NOMO-1 (cell line): ENCODE results near the gene TSPAN5.

Source experiments
- DNase-seq, 2 experiments: peaks; one replicate each; lab custom pipeline; 2025; ENCODE audit not compliant: unreplicated experiment in 2 of 2; lab: John Stamatoyannopoulos, UW

The TSPAN5 gene

DNA sequence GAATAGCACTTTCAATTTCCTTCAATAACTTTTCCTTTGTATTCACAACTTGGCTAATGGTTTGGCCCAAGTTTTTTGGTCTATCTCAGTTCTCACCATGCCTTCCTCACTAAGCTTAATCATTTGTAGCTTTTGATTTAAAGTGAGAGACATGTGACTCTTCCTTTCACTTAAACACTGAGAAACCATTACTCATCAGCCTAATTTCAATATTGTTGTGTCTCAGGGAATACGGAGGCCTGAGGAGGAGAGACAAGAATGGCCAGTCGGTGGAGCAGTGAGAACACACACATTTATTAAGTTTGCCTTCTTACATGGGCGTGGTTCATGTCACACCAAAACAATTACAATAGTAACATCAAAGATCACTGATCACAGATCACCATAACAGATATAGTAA lies 56.7 kb downstream of the TSPAN5 start:
- no peak for DNase-seq

DNA sequence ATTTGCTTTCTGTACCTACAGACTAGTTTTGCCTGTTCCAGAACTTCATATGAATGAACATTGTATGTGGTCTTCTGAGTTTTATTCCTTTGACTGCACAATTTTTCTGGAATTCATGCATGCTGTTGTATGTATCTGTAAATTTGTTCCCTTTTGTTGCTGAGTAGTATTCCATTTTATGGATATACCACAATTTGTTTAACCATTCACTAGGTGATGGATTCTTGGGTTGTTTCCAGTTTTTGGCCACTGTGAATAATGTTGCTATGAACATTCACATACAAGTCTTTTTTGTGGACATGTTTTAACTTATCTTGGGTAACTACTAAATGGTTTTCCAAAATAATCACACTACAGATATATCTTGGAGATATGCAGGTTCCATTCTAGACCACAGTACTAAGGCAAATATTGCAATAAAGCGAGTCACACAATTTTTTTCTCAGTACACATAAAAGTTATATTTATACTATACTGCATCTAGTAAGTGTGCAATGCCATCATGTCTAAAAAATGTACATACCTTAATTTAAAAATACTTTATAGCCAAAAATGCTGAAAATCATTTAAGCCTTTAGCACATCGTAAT lies 58.7 kb downstream of the TSPAN5 start:
- DNase-seq = no peak

DNA sequence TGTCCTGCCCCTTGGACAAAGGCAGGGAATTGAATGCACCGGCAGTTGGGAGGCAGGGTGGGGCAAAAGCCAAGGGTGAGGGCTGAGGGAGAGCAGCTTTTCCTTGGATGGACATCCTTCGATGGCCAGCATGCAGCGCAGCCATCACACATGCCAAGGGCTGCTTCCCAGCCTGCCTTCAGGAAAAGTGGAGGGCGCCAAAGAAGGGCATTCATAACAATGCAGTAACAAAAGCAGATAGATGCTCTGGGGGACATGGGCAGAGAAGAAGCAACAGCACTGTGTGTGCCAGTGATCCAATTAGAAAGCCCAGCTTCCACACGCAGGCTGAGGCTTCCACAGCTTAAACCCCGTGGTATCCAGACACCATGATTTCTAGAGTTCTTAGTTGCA lies 71.5 kb downstream of the TSPAN5 start:
- DNase-seq = no peak

DNA sequence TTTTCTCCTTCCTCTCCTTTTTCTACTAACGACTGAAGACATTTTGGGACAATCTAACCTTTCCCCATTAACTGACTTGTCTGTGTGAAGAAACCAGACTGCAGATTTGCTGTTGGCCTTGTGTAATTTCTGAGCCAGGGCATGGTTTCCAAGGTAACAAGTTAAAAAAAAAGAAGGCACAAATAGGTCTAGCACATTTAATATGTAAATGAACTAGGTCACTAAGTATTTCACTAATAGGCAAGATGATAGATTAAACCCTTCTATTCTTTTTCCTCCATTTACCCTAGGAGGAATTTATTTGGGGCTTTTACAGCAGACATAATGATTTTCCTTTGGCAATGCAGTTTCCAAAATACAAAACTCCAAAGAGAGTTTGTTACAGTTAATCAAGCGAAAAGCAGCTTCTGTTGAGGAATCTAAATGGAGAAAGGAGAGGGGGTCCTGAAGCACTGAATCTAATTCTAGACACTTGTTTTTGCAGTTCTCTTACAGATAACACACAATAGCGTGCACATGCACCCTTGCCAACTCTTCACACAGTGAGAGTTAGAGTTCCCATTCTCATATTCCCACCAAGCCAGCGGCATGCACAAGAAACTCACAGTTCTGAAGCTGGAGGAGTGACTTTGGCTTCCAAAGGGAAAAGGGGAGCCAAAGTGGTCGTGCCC lies 72.0 kb downstream of the TSPAN5 start:
- no peak for DNase-seq

DNA sequence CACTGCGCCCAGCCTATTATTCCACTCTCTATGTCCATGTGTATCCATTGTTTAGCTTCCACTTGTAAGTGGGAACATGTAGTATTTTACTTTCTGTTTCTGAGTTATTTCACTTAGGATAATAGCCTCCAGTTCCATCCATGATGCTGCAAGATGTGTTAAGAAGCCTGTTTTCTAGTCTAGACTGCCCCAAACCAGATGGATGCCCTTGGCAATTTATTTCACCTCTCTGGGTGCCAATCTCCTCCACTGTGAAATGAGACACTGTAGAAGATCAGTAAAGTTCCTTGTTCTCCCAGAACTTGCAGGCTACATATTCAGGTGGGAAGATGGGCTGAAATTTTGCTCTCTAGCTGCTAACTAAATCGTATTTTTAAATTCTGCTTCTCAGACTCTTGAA lies 72.8 kb downstream of the TSPAN5 start:
- no peak for DNase-seq

DNA sequence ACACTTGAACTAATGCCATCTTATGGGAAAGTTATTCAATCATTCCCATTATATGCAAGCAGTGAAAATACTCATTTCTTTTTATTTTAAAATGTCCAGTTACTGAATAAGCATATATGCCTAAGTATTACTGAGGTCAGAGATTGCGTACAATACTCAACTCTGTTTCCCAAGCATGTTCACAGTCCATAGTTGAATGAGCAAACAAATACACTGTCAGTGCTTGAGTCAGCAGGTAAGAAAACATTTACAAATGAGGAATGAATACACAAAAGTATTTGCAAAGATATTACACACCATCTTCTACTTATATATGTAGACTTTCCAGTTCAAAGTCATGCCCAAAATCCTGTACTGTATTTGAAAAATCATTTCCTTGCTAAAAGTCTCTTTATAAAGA lies 74.1 kb downstream of the TSPAN5 start:
- no peak for DNase-seq

DNA sequence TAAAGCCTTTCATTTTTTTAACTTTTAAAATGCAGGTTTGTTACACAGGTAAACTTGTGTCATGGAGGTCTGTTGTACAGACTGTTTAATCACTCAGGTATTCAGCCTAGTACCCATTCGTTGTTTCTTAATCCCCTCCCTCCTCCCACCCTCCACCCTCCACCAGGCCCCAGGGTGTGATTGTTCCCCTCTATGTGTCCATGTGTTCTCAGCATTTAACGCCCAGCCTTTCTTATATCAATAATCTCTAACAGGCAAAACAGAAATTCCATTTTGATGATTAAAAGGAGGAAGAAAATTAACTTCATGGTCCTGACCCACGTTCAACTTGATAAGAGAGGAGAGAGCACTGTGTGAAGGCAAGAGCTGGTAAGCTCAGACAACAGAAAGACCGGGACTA lies 75.1 kb downstream of the TSPAN5 start:
- DNase-seq = no peak

DNA sequence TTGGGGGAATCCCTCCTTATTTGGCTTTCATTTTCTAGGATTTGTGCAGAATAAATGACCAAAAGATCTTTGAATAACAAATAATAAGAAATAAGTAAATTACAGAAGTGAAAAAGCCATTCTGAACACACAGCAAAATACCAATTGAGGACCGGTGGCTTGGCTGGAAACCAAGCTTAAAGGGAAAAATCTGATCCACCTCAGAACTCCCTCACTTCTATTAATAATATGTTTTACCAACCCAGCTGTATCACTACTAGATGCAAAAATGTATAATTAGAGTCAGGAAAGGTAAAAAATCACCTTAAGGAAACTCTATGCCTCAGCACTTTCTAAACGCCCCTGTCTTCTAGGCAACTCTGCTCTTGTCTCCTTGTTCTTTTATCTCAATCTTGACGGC lies 77.3 kb downstream of the TSPAN5 start:
- no peak for DNase-seq

DNA sequence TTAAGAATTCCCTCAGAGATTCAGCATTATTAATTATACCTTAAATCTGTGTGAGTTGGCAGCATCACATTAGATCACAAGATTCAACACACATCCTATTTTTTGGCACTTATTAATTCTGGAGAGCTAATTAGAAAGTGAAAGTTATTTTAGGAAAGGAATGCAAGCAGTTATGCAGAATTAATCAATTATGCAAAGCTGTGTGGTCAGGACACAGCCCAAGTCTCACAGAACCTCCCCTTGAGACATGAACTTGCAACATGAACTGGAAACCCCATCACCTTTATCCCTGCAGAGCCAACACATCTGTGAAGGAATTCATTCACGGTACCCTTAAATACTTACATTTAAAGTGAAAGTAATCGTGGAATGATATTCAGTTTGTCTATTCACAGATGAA lies 80.5 kb downstream of the TSPAN5 start:
- DNase-seq = no peak

DNA sequence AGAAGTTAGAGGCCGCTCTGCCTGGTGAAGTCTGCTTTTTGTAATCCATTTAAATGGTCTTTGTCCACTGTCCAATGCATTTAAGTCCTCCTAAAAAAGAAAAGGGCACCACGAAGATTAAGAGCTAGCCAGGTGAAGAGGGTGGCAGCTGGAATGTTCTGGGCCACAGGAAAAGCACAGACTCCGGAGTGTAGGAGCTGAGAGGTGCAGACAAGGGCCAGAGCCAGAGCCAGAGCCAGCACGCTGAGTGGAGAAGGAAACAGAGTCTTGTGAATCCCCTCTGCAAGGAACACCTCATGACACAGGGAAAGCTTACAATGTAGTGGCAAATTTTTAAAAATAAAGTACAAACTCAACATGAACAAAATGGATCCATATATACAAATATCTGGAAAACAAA lies 83.6 kb downstream of the TSPAN5 start:
- no peak for DNase-seq

DNA sequence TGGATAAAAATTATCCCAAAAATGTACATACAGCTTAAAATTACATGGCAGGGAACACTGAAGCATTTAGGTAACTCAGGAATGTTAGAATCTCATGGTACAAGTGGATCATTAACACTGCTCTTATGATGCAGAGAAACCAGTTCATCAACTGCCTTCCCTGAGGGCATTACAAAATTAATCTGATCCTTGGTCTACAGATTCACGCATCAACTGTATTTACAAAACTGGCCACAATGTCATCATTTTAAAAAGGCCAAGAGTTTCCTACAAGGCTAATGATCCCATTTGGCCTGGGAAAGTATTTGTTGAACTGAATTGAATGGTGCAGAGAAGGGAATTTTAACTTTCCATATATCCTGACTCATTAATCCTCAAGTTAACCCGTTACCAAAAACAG lies 84.6 kb downstream of the TSPAN5 start:
- DNase-seq = no peak

DNA sequence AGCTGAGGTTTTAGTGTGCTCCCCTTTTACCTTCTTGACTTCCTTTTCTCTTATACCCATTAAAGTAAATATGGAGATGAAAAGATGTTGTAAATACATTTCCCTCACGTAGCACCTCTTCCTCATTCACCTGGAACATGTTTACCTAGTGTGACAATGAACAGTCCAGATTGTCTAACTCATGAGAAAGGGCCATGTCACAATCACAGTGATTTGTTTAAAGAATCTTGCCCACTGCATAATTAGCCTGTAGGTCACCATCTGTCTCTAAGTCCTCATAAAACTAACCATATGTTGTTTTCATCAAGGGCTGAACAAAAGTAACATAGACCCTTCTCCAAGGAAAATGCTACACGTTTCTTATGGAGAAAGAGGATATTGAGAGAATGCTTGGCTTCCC lies 85.7 kb downstream of the TSPAN5 start:
- no peak for DNase-seq

DNA sequence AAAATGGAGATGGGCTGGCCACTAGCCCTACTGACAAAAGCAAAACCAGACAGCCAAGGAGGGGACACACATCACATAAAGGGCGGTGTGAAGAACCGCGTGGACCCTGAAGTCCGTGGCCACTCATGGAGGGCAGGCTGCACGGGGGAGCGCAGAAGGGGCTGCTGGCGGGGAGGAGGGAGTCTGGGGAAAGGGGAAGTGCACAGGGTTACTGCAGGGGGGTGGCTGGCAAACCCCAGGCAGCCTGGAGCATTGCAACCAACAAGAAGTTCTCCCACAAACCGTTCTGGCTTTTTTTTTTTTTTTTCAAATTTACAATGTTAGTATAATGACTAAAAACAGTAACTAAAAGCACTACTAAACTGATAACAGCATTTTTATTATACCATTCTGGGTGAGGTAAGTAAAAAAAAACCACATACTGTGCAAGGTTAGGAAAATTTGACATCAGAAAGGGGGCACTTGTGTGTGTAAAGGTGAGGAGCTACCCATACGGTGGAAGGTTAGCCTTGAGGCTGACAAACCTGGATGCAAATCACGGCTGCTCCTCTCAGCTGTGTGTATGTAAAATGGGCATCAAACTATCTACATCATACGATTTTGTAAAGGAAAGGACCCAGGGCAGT lies 87.1 kb downstream of the TSPAN5 start:
- DNase-seq = no peak

DNA sequence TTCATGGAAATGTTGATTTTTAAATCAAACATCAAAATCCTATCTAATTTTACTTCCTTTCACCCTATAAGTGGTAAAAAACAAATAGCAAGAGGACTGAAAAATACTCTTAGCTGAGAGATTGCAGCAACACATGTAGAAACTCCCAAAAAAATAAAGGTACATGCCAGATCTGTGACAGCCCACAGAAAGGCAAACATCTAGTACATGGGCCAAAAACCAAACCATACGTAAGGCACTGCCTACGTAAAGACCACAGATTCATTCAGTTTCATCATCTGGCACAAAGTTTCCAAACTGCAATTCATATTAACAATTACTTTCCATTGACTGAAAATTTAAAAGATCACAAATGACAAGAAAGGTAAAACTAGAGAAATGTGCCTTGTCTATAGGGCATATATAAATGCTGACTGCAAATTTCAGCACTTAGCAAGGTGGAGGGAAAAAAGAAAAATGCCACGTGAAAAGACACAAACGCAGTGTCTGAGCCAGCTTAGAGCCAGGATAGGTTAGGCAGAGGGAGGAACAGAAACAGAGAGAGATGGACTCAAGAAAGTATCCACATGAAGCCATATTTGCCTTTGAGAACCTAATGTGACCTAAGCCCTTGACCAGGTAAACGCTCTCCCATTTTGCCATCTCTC lies 88.1 kb downstream of the TSPAN5 start:
- DNase-seq = no peak

DNA sequence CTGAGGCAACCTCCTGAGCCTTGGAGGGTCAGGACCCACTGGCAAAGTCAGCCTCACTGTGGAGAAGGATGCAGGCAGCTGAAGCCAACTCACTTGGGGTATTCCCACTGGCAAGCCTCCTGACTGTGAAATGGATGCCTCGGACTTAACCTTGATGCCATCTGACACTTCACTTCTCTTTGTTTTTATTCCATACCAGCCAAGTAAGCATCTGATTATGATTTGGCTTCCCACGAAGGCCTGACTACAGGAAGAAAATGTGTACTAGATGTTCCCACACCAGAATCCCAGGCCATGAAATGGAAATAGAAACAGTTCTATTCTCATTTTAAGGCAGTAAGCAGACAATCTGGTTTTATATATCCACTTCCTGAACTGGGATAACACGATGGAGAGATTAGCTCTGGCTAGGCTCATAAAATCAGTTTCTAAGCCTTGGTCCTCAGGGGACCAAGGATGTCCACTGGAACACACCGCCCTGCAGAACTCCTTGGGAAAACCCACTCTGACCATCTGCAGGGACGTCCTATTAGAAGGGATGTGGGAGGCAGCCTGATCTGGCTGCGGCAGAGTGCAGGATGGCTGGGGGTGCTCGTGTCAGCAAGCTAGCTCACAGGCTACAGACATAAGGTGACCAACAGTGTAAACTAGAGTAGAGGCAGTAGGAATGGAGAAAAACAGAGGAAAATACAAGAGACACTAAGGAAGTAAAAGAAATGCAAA lies 89.3 kb downstream of the TSPAN5 start:
- DNase-seq = no peak

DNA sequence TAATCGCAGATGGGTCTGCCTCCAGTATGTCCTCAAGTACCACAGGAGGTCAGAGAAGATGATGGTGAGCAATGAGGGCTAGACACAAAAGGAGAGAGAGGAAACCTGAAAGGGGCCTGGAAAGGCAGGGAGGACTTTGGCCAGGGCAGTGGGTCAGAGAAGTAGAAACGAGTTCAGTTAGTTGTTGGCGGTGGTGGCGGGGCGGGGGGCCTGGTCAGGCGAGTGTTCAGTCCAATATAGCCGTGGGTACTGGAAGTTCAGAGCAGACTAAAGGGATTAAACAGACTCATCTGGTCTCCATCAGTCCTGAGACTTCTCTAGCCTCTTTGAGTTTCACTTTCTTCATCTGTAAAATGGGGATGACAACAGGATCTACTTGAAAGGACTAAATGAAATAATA lies 90.8 kb downstream of the TSPAN5 start:
- DNase-seq = no peak

DNA sequence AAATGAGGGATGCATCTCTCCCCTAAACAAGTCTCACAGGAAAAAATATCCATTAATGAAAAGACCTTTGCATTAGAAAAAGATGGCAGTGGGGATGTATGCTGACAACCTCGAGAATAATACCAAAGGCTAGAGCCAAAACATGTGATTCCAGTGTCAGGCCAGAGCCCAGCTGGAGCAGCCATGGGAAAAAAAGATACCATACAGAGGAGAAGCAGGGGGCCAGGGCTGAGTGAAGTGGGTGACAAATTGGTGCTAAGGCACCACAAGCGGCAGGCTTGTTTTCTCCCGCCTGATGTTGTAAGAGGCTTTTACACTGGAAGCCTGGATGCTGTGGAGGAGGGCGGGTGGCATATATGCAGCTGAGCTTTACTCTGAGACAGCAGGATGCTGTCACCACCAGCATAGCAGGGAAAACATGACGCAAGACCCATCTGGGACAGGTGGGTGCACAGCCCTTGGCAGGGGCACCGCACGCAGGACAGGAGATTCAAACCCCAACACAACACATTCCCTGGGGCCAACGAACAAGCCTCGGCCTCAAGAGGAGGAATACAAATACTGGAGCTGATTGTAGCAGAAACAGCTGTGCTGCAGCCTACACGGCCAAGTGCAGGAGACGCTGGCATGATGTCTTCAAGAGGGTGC lies 91.9 kb downstream of the TSPAN5 start:
- no peak for DNase-seq

DNA sequence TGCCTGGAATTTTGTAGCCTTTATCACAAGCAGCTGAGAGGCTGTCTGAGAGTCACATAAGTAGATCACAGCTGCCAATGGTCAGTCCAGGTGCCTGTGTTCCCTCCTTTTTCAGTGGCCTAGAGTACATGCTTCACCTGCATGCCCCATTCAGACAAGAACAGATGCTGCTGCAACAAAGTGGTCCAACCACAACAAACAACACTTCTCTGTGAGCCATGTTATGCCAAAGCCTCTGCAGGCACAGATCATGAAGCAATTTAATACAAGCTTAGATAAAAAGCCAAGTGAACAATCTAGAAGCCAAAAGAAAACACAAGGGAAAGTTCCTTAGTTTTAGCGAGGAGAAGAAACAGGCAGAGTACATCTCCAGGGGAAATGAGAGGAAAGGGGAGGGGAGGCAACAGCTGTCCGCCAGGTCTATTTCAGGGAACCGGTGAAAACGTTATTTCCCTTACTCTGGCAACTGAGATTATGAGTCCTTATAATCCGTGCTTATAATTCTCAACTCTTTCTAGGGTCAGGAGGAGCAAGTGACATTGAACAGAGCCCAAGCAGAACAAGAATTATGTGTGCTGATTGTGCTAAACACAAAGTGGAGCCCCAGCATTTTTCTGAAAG lies 92.6 kb downstream of the TSPAN5 start:
- no peak for DNase-seq

DNA sequence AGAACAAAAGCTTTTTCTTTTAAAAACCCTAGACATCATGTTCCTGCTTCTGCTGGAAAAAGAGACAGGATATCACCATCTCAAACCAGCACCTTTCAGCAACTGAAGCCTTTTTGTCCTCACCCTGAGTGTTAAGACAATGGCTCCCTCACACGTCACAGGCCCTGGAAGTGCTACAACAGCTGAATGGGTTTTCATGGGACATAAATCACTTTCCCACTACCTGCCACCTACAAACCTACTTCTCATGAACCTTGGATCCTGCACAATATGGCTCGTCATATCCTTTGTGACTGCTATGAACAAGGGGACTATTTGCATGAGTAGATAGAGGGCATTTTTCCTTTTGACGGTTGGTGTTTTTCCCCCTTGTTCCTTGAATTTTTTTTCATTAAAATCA lies 93.6 kb downstream of the TSPAN5 start:
- DNase-seq = no peak

DNA sequence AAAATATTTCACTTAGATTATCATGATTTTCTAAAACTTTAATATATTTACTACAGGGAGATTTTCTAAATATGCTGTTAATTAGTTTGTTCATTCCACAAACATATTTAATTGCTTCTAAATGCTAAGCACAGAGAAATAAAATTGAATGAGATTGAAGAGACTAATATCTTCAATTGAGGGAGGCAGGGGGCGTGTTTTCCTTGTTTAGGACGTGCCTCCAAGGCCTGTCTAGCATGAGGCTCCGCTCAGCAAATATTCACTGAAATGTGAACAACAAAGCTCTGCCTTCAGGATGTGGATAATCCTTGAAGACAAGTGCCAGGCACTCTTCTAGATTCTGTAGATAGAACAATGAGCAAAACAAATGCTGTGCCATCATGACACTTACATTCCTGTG lies 98.1 kb downstream of the TSPAN5 start:
- DNase-seq = no peak
